Small intestine (tissue), 7 donors: ENCODE results near the gene PAXX. TPM values are rescaled to one million over a fixed set of nuclear protein-coding genes. Genes with fewer than 3 reads are reported as not detected.

Experiments used
- DNase-seq, 2 donors: peaks; one replicate each; pipeline versions ENCODE4 v3.0.0 to v3.0.0-alpha.2; 2013
- FAIRE-seq: peaks from 2 replicates; lab custom pipeline; 2012; peaks lifted over from hg19 to GRCh38; lab: Jason Lieb, UNC
- H3K27ac ChIP-seq, 3 donors: one replicate each; pipeline ENCODE4 v1.5.1; 2013; ENCODE audit warnings: low read length in 2 of 3, mild to moderate bottlenecking in 2 of 3, control low read depth in 1 of 3, inconsistent platforms in 1 of 3, low read depth in 1 of 3, moderate library complexity in 1 of 3
- H3K27me3 ChIP-seq, 3 donors: one replicate each; pipeline ENCODE4 v1.6.1; 2013; ENCODE audit warnings: low read length in 3 of 3, inconsistent platforms in 1 of 3; ENCODE audit not compliant: control insufficient read depth in 3 of 3, insufficient read depth in 3 of 3
- H3K36me3 ChIP-seq, 3 donors: one replicate each; pipeline ENCODE4 v1.6.1; 2013; ENCODE audit warnings: low read length in 3 of 3, inconsistent platforms in 1 of 3, low read depth in 1 of 3, mild to moderate bottlenecking in 1 of 3, moderate library complexity in 1 of 3; ENCODE audit not compliant: control insufficient read depth in 3 of 3, insufficient read depth in 2 of 3
- H3K4me1 ChIP-seq, 3 donors: one replicate each; pipeline ENCODE4 v1.6.1; 2013; ENCODE audit warnings: low read length in 2 of 3, inconsistent platforms in 1 of 3, low read depth in 1 of 3, mild to moderate bottlenecking in 1 of 3, moderate library complexity in 1 of 3; ENCODE audit not compliant: control insufficient read depth in 3 of 3, insufficient read depth in 2 of 3
- H3K4me3 ChIP-seq, 3 donors: one replicate each; pipeline ENCODE4 v1.5.1; 2013; ENCODE audit warnings: low read length in 3 of 3, control low read depth in 1 of 3, inconsistent platforms in 1 of 3, low read depth in 1 of 3, mild to moderate bottlenecking in 1 of 3, moderate library complexity in 1 of 3
- H3K9me3 ChIP-seq, 2 donors: one replicate each; pipeline ENCODE4 v1.6.1; 2013; ENCODE audit warnings: low read depth in 1 of 2, low read length in 1 of 2; ENCODE audit not compliant: control insufficient read depth in 2 of 2, insufficient read depth in 1 of 2
- WGBS, 3 donors: extraction: QIAGEN DNeasy Blood & Tissue Kit; methylation state at CpG; one replicate each; pipeline ENCODE4 v1.1.7; 2013; 5-methylcytosine and 5-hydroxymethylcytosine counted together
- polyA plus RNA-seq, 4 donors: library from polyadenylated mRNA; stranded (reverse) in 3 of 4; unstranded in 1 of 4; fragments of 200-250 nt in 3 of 4; fragments of 120-200 nt in 1 of 4; gene quantifications; one replicate each; pipeline versions ENCODE4 v1.2.1 to v1.2.3, GENCODE V29; 2013
- donor health status: healthy with polysubstance abuse.
- donor health status: control.
- donor health status: control.
- donor health status: Bipolar disorder and iron deficiency.
- donor health status: healthy.

Gene PAXX
- polyA plus RNA-seq, 4 donors, result 33.7 to 85.9 (median 75.5) TPM

GRCh38 chr9:137040568-137040967 is 48.3 kb downstream of the PAXX start:
- Histone ChIP-seq H3K4me3 (no peak overlapping the region), H3K4me1 (peaks cover 0 to 21% (median 0%) of the 10 kb centered on the region in 3 donors), H3K9me3 (no peaks in the 10 kb centered on the region), H3K27me3 (peaks cover 0 to 21% (median 0%) of the 10 kb centered on the region in 3 donors), H3K27ac (no peak overlapping the region), H3K36me3 (peaks cover 0 to 22% (median 0%) of the 10 kb centered on the region in 3 donors)
- 85 to 91% (median 87%) methylated on average over 16 to 23 of the region's 23 CpGs for WGBS, 3 donors
- FAIRE-seq, result no peak
- no peak for DNase-seq

- H3K27ac ChIP-seq, result no peak overlapping the region
- peaks cover 0 to 22% (median 0%) of the 10 kb centered on the region in 3 donors for H3K36me3 ChIP-seq
- WGBS, 3 donors, result 63 to 73% (median 71%) methylated on average over 16 of the region's 16 CpGs
- no peaks in the 10 kb centered on the region for H3K9me3 ChIP-seq
- H3K4me1 ChIP-seq, result peaks cover 0 to 20% (median 0%) of the 10 kb centered on the region in 3 donors
- peaks cover 0 to 24% (median 0%) of the 10 kb centered on the region in 3 donors for H3K27me3 ChIP-seq
- DNase-seq (no peak), FAIRE-seq (no peak)
- H3K4me3 ChIP-seq, result no peak overlapping the region
These were observed 48.9 kb downstream of the PAXX start for GRCh38 chr9:137041124-137041523.

- no peak overlapping the region for H3K4me3 ChIP-seq
- H3K9me3 ChIP-seq, result no peaks in the 10 kb centered on the region
- WGBS, 3 donors, result 30 to 64% (median 55%) methylated on average over 29 to 36 of the region's 36 CpGs
- peaks cover 0 to 20% (median 0%) of the 10 kb centered on the region in 3 donors for H3K36me3 ChIP-seq
- H3K27ac ChIP-seq, result peak overlapping the region in 1 of 3 donors; percentile 55
- FAIRE-seq (no peak), DNase-seq (peak in 1 of 2 donors; percentile 84)
- peaks cover 0 to 43% (median 3%) of the 10 kb centered on the region in 3 donors for H3K27me3 ChIP-seq
- peaks cover 0 to 24% (median 2%) of the 10 kb centered on the region in 3 donors for H3K4me1 ChIP-seq
These were observed 50.8 kb downstream of the PAXX start for GRCh38 chr9:137042751-137043727.

Other genes with a start within 250 kb of the PAXX start
- gene LCN10, start 249.5 kb upstream of the PAXX start, polyA plus RNA-seq, result 1 to 10 TPM in 3 of 4 donors, not detected in 1; 1.1 to 8.4 (median 4.7) TPM
- 10 to 100 TPM in 1 of 4 donors, 1 to 10 TPM in 2, not detected in 1; 1.4 to 21.5 (median 2.2) TPM for gene LCN6, start 243.9 kb upstream of the PAXX start, polyA plus RNA-seq
- gene LCN8, start 234.2 kb upstream of the PAXX start, polyA plus RNA-seq, result under 1 TPM in 1 of 4 donors, not detected in 3; 0.16 TPM
- 10 to 100 TPM in 2 of 4 donors, 1 to 10 TPM in 1, under 1 TPM in 1; 0.46 to 38.5 (median 8.8) TPM for gene LCN15, start 227.9 kb upstream of the PAXX start, polyA plus RNA-seq
- gene TMEM141, start 201.1 kb upstream of the PAXX start, polyA plus RNA-seq, result 100 to 1,000 TPM; 148 to 518 (median 194) TPM
- 10 to 100 TPM in 1 of 4 donors, 1 to 10 TPM in 2, under 1 TPM in 1; 0.40 to 37.9 (median 2.1) TPM for gene CCDC183, start 196.1 kb upstream of the PAXX start, polyA plus RNA-seq
- gene RABL6, start 184.5 kb upstream of the PAXX start, polyA plus RNA-seq, result 100 to 1,000 TPM in 1 of 4 donors, 10 to 100 TPM in 3; 75.5 to 114 (median 82.3) TPM
- 10 to 100 TPM in 1 of 4 donors, 1 to 10 TPM in 3; 1.1 to 11.6 (median 2.6) TPM for gene AJM1, start 149.9 kb upstream of the PAXX start, polyA plus RNA-seq
- gene PHPT1, start 143.0 kb upstream of the PAXX start, polyA plus RNA-seq, result 100 to 1,000 TPM; 111 to 337 (median 169) TPM
- 1,000 to 10,000 TPM in 1 of 4 donors, 1 to 10 TPM in 3; 4.6 to 1,156 (median 8.9) TPM for gene MAMDC4, start 140.1 kb upstream of the PAXX start, polyA plus RNA-seq
- 1,000 to 10,000 TPM in 2 of 4 donors, 100 to 1,000 TPM in 2; 556 to 1,582 (median 1,008) TPM for gene EDF1, start 126.1 kb upstream of the PAXX start, polyA plus RNA-seq
- gene TRAF2, start 105.9 kb upstream of the PAXX start, polyA plus RNA-seq, result 10 to 100 TPM; 11.2 to 20.9 (median 13.8) TPM
- gene FBXW5, start 47.7 kb upstream of the PAXX start, polyA plus RNA-seq, result 100 to 1,000 TPM in 3 of 4 donors, 10 to 100 TPM in 1; 96.1 to 262 (median 181) TPM
- 100 to 1,000 TPM in 1 of 4 donors, 10 to 100 TPM in 3; 13.6 to 106 (median 61.3) TPM for gene C8G, start 47.2 kb upstream of the PAXX start, polyA plus RNA-seq
- gene LCN12, start 40.1 kb upstream of the PAXX start, polyA plus RNA-seq, result 10 to 100 TPM in 1 of 4 donors, 1 to 10 TPM in 2, not detected in 1; 2.2 to 88.7 (median 3.4) TPM
- 10 to 100 TPM in 2 of 4 donors, 1 to 10 TPM in 1, under 1 TPM in 1; 0.86 to 38.0 (median 19.4) TPM for gene PTGDS, start 14.9 kb upstream of the PAXX start, polyA plus RNA-seq
- under 1 TPM in 2 of 4 donors, not detected in 2; 0.07 to 0.16 TPM for gene LCNL1, start 9.4 kb upstream of the PAXX start, polyA plus RNA-seq
- 1 to 10 TPM in 2 of 4 donors, under 1 TPM in 1, not detected in 1; 0.81 to 6.2 (median 1.4) TPM for gene CLIC3, start 4.1 kb downstream of the PAXX start, polyA plus RNA-seq
- 10 to 100 TPM in 2 of 4 donors, 1 to 10 TPM in 2; 3.4 to 29.0 (median 8.8) TPM for gene ABCA2, start 35.8 kb downstream of the PAXX start, polyA plus RNA-seq
- under 1 TPM in 2 of 4 donors, not detected in 2; 0.09 to 0.90 TPM for gene FUT7, start 39.7 kb downstream of the PAXX start, polyA plus RNA-seq
- gene NPDC1, start 53.8 kb downstream of the PAXX start, polyA plus RNA-seq, result 10 to 100 TPM; 18.3 to 84.6 (median 33.7) TPM
- gene ENTPD2, start 61.6 kb downstream of the PAXX start, polyA plus RNA-seq, result 10 to 100 TPM in 2 of 4 donors, 1 to 10 TPM in 2; 5.5 to 16.5 (median 8.3) TPM
- gene SAPCD2, start 78.1 kb downstream of the PAXX start, polyA plus RNA-seq, result 10 to 100 TPM in 2 of 4 donors, 1 to 10 TPM in 1, under 1 TPM in 1; 0.81 to 22.2 (median 7.0) TPM
- gene UAP1L1, start 85.1 kb downstream of the PAXX start, polyA plus RNA-seq, result 10 to 100 TPM in 1 of 4 donors, 1 to 10 TPM in 2, under 1 TPM in 1; 0.89 to 25.8 (median 5.3) TPM
- 10 to 100 TPM; 40.3 to 69.4 (median 42.5) TPM for gene MAN1B1, start 94.6 kb downstream of the PAXX start, polyA plus RNA-seq
- 100 to 1,000 TPM in 3 of 4 donors, 10 to 100 TPM in 1; 66.2 to 179 (median 121) TPM for gene DPP7, start 122.3 kb downstream of the PAXX start, polyA plus RNA-seq
- under 1 TPM in 2 of 4 donors, not detected in 2; 0.79 to 0.92 TPM for gene GRIN1, start 146.7 kb downstream of the PAXX start, polyA plus RNA-seq
- 10 to 100 TPM in 1 of 4 donors, 1 to 10 TPM in 2, under 1 TPM in 1; 0.67 to 13.0 (median 1.4) TPM for gene LRRC26, start 177.6 kb downstream of the PAXX start, polyA plus RNA-seq
- not detected for gene TMEM210, start 179.6 kb downstream of the PAXX start, polyA plus RNA-seq
- gene ANAPC2, start 196.1 kb downstream of the PAXX start, polyA plus RNA-seq, result 10 to 100 TPM; 20.0 to 44.2 (median 37.0) TPM
- gene SSNA1, start 196.3 kb downstream of the PAXX start, polyA plus RNA-seq, result 100 to 1,000 TPM in 2 of 4 donors, 10 to 100 TPM in 2; 68.9 to 146 (median 103) TPM
- gene TPRN, start 208.3 kb downstream of the PAXX start, polyA plus RNA-seq, result 10 to 100 TPM; 34.1 to 98.4 (median 65.9) TPM
- gene TMEM203, start 213.2 kb downstream of the PAXX start, polyA plus RNA-seq, result 10 to 100 TPM; 33.0 to 38.2 (median 35.0) TPM
- 10 to 100 TPM in 2 of 4 donors, 1 to 10 TPM in 2; 9.2 to 15.3 (median 12.1) TPM for gene NDOR1, start 213.3 kb downstream of the PAXX start, polyA plus RNA-seq
- gene RNF208, start 229.8 kb downstream of the PAXX start, polyA plus RNA-seq, result 10 to 100 TPM in 1 of 4 donors, 1 to 10 TPM in 3; 2.7 to 10.8 (median 8.3) TPM
- 10 to 100 TPM in 1 of 4 donors, 1 to 10 TPM in 1, under 1 TPM in 2; 0.57 to 70.0 (median 1.5) TPM for gene CYSRT1, start 232.8 kb downstream of the PAXX start, polyA plus RNA-seq
- gene RNF224, start 235.1 kb downstream of the PAXX start, polyA plus RNA-seq, result 10 to 100 TPM in 1 of 4 donors, under 1 TPM in 1, not detected in 2; 0.03 to 83.7 TPM
- gene SLC34A3, start 238.5 kb downstream of the PAXX start, polyA plus RNA-seq, result 10 to 100 TPM in 1 of 4 donors, under 1 TPM in 3; 0.21 to 30.3 (median 0.85) TPM
- gene TUBB4B, start 248.9 kb downstream of the PAXX start, polyA plus RNA-seq, result 100 to 1,000 TPM; 365 to 445 (median 372) TPM